Gastrocnemius medialis (tissue), 4 donors: ENCODE measurements around the gene PDGFRA. TPM values are rescaled to one million over a fixed set of nuclear protein-coding genes. Genes with fewer than 3 reads are reported as not detected.

ENCODE experiments used
- ATAC-seq, 2 donors: fragments of 150-250 bp; one replicate each; pipeline ENCODE4 v1.9.1; 2016
- DNase-seq, 2 donors: peaks; one replicate each; pipeline ENCODE4 v3.0.0-alpha.2; 2019
- H3K27ac ChIP-seq, 4 donors: fragments of 200-600 bp; sonication (generic); 1 replicate in 1 of 4; 2 replicates in 3 of 4; pipeline ENCODE4 v1.5.1; 2016 to 2018; ENCODE audit warnings: mild to moderate bottlenecking in 2 of 4, moderate library complexity in 1 of 4
- H3K27me3 ChIP-seq, 3 donors: fragments of 200-600 bp; sonication (generic) in 2 of 3; 1 replicate in 1 of 3; 2 replicates in 2 of 3; pipeline versions ENCODE4 v1.5.1 to v1.6.0; 2016 to 2019; ENCODE audit warnings: mild to moderate bottlenecking in 1 of 3, moderate library complexity in 1 of 3
- H3K36me3 ChIP-seq, 2 donors: fragments of 200-600 bp; sonication (generic) in 1 of 2; one replicate each; pipeline ENCODE4 v1.5.1; 2017 to 2018
- H3K4me1 ChIP-seq, 2 donors: fragments of 200-600 bp; sonication (generic) in 1 of 2; one replicate each; pipeline ENCODE4 v1.5.1; 2016 to 2017; ENCODE audit warnings: mild to moderate bottlenecking in 2 of 2
- H3K4me3 ChIP-seq, 4 donors: fragments of 200-600 bp; sonication (generic) in 3 of 4; 1 replicate in 1 of 4; 2 replicates in 3 of 4; pipeline ENCODE4 v1.5.1; 2016 to 2019; ENCODE audit warnings: mild to moderate bottlenecking in 2 of 4
- H3K9me3 ChIP-seq, 3 donors: fragments of 200-600 bp; sonication (generic) in 2 of 3; 1 replicate in 1 of 3; 2 replicates in 2 of 3; pipeline ENCODE4 v1.5.1; 2016 to 2019
- CTCF ChIP-seq, 5 experiments: fragments of 450-650 bp in 3 of 5; fragments of 200-600 bp in 2 of 5; sonication (generic) in 2 of 5; IDR thresholded peaks in 4 of 5; conservative IDR thresholded peaks in 1 of 5; 1 replicate in 4 of 5; 2 replicates in 1 of 5; pipeline ENCODE4 v1.5.1; 2016 to 2019; ENCODE audit warnings: antibody characterized with exemption in 5 of 5, mild to moderate bottlenecking in 3 of 5, moderate library complexity in 3 of 5
- POLR2A ChIP-seq, 2 donors: fragments of 450-650 bp; IDR thresholded peaks; one replicate each; pipeline ENCODE4 v1.6.1; 2017; ENCODE audit warnings: antibody characterized with exemption in 2 of 2, mild to moderate bottlenecking in 2 of 2, moderate library complexity in 2 of 2
- in situ Hi-C, 4 donors: fragments of 200-750 bp; cut with MboI; loops; one replicate each; pipeline versions ENCODE4 v1.15.0 to v1.8.0; 2017; ENCODE audit warnings: low sequenced_read_pairs in 4 of 4
- intact Hi-C: fragments of 100-400 bp; cut with DNase I; formaldehyde crosslinking; loops from one replicate; pipeline ENCODE4 v1.15.1; 2023; ENCODE audit warnings: low total_unique reads
- total RNA-seq, 4 donors: library from RNA; depleted of rRNA; stranded (reverse); fragments of >200 nt; gene quantifications; one replicate each; pipeline versions ENCODE4 v1.1.0 to v1.2.3, GENCODE V29; 2016

The PDGFRA gene
- total RNA-seq, 4 donors from 2014 or later = 9.0 to 42.0 (median 21.8) TPM

DNA sequence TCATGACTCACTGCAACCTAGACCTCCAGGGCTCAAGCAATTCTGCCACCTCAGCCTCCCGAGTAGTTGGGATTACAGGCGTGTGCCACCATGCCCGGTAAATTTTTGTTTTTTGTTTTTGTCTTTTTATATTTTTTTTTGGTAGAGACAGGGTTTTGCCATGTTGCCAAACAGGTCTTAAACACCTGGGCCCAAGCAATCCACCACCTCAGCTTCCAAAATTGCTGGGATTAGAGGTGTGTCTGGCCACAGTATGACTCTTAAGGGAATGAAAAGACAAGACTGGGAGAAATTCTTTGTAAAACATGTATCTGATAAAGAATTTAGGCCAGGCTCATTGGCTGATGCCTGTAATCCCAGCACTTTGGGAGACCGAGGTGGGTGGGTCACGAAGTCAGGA lies 29.2 kb upstream of the PDGFRA start:
- no peak for ATAC-seq

DNA sequence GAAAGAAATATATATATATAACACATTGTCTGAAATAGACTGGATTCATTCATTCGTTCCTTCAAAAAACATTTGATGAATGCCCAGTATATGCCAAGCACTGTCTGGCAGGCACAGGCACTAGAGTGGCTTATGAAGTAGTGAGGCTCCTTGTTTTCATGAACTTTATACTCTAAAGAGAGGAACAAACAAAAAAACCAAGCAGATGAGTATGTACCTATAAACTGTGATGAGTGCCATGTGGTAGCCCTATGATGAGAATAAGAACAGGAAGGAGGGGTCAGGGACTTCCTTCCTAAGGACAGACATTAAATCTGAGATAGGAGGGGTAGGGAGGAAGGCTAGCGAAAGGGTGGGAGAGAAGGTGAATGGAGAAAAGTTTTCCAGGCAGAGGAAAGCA lies 19.5 kb upstream of the PDGFRA start:
- Histone ChIP-seq H3K36me3 (no peaks in the 10 kb centered on the region), H3K4me3 (no peak overlapping the region), H3K27ac (no peak overlapping the region), H3K27me3 (no peaks in the 10 kb centered on the region), H3K9me3 (no peaks in the 10 kb centered on the region), H3K4me1 (no peaks in the 10 kb centered on the region)
- in situ Hi-C loops = loop anchor here (10.0 to 25.0 kb wide), 5 partner anchors 285 to 1197 kb away; no protein-coding TSS in a partner anchor
- no peak for DNase-seq
- intact Hi-C loops = loop anchor here (10.0 kb wide), 2 partner anchors 115 to 145 kb away; partner anchors contain the start of gene CHIC2
- ATAC-seq = no peak
- TF ChIP-seq POLR2A (IDR thresholded peaks at IDR 0.05) (no peak), CTCF (IDR thresholded peaks at IDR 0.05 in 4 of 5, conservative IDR thresholded peaks at IDR 0.05 in 1 of 5) (no peak)

More for the DNA sequence above, 29.2 kb upstream of the PDGFRA start:
- Histone ChIP-seq H3K4me1 (no peaks in the 10 kb centered on the region), H3K4me3 (no peak overlapping the region), H3K9me3 (no peaks in the 10 kb centered on the region), H3K36me3 (no peaks in the 10 kb centered on the region), H3K27me3 (no peaks in the 10 kb centered on the region), H3K27ac (no peak overlapping the region)
- no peak for TF ChIP-seq CTCF (IDR thresholded peaks at IDR 0.05 in 4 of 5, conservative IDR thresholded peaks at IDR 0.05 in 1 of 5)
- TF ChIP-seq POLR2A (IDR thresholded peaks at IDR 0.05) = no peak
- in situ Hi-C loops (loop anchor here (25.0 kb wide), 4 partner anchors 313 to 1188 kb away; no protein-coding TSS in a partner anchor), intact Hi-C loops (no loop called here)
- no peak for DNase-seq

GRCh38 chr4:54213001-54213400 lies 16.1 kb upstream of the PDGFRA start:
- intact Hi-C loops (loop anchor here (10.0 kb wide), 2 partner anchors 118 to 148 kb away; partner anchors contain the start of gene CHIC2), in situ Hi-C loops (loop anchor here (10.0 to 25.0 kb wide), 5 partner anchors 288 to 1201 kb away; no protein-coding TSS in a partner anchor)
- no peak overlapping the region for H3K27ac ChIP-seq

GRCh38 chr4:54213761-54214160 lies 15.3 kb upstream of the PDGFRA start:
- ATAC-seq (peak in 1 of 2 donors; percentile 17), DNase-seq (no peak)
- intact Hi-C loops (loop anchor here (10.0 kb wide), 2 partner anchors 119 to 149 kb away; partner anchors contain the start of gene CHIC2), in situ Hi-C loops (loop anchor here (10.0 to 25.0 kb wide), 5 partner anchors 289 to 1201 kb away; no protein-coding TSS in a partner anchor)
- Histone ChIP-seq H3K4me1 (peaks cover 3% of the 10 kb centered on the region in 2 donors), H3K27me3 (no peaks in the 10 kb centered on the region), H3K27ac (no peak overlapping the region), H3K36me3 (no peaks in the 10 kb centered on the region), H3K4me3 (no peak overlapping the region), H3K9me3 (no peaks in the 10 kb centered on the region)
- no peak for TF ChIP-seq CTCF (IDR thresholded peaks at IDR 0.05 in 4 of 5, conservative IDR thresholded peaks at IDR 0.05 in 1 of 5)

More at GRCh38 chr4:54213001-54213400, 16.1 kb upstream of the PDGFRA start:
- H3K9me3 ChIP-seq = no peaks in the 10 kb centered on the region
- H3K36me3 ChIP-seq = no peaks in the 10 kb centered on the region
- TF ChIP-seq POLR2A (IDR thresholded peaks at IDR 0.05) (no peak), CTCF (IDR thresholded peaks at IDR 0.05 in 4 of 5, conservative IDR thresholded peaks at IDR 0.05 in 1 of 5) (no peak)
- DNase-seq (no peak), ATAC-seq (no peak)
- no peaks in the 10 kb centered on the region for H3K27me3 ChIP-seq
- peaks cover 1% of the 10 kb centered on the region in 2 donors for H3K4me1 ChIP-seq
- H3K4me3 ChIP-seq = no peak overlapping the region
